Heart right ventricle (tissue), 16 donors: Measurements from ENCODE around the gene SLC25A20. TPM values are rescaled to one million over a fixed set of nuclear protein-coding genes. Genes with fewer than 3 reads are reported as not detected.

Source experiments
- ATAC-seq, 8 donors: fragments of 200-7000 bp; cut with Tn5 transposase; one replicate each; pipeline ENCODE4 v1.9.1; 2020; ENCODE audit warnings: mild to moderate bottlenecking in 8 of 8, moderate library complexity in 8 of 8, moderate number of reproducible peaks in 1 of 8
- DNase-seq, 2 donors: peaks; one replicate each; pipeline ENCODE4 v3.0.0-alpha.2; 2020
- H3K27ac ChIP-seq, 10 donors: fragments of 200-600 bp; sonication (generic) in 2 of 10; one replicate each; pipeline versions ENCODE4 v1.5.0 to v1.8.0; 2020 to 2022; ENCODE audit warnings: mild to moderate bottlenecking in 3 of 10
- H3K27me3 ChIP-seq, 7 donors: fragments of 200-600 bp; one replicate each; pipeline ENCODE4 v1.8.0; 2021 to 2022; ENCODE audit warnings: mild to moderate bottlenecking in 2 of 7
- H3K36me3 ChIP-seq, 9 donors: fragments of 200-600 bp; sonication (generic) in 1 of 9; one replicate each; pipeline versions ENCODE4 v1.5.0 to v1.8.0; 2020 to 2022; ENCODE audit warnings: mild to moderate bottlenecking in 2 of 9
- H3K4me1 ChIP-seq, 9 donors: fragments of 200-600 bp; sonication (generic) in 1 of 9; one replicate each; pipeline versions ENCODE4 v1.5.0 to v1.8.0; 2020 to 2022; ENCODE audit warnings: mild to moderate bottlenecking in 4 of 9
- H3K4me3 ChIP-seq, 10 donors: fragments of 200-600 bp; sonication (generic) in 2 of 10; one replicate each; pipeline versions ENCODE4 v1.5.0 to v1.8.0; 2020 to 2022; ENCODE audit warnings: mild to moderate bottlenecking in 7 of 10, moderate library complexity in 2 of 10
- H3K9me3 ChIP-seq, 11 donors: fragments of 200-600 bp in 10 of 11; sonication (generic) in 2 of 11; one replicate each; pipeline versions ENCODE4 v1.5.0 to v1.8.0; 2013 to 2022; ENCODE audit warnings: mild to moderate bottlenecking in 2 of 11, control low read depth in 1 of 11, moderate library complexity in 1 of 11
- WGBS, 2 donors: extraction: QIAGEN DNeasy Blood & Tissue Kit; methylation state at CpG; one replicate each; pipeline ENCODE4 v1.1.7; 2013; ENCODE audit warnings: inconsistent platforms in 1 of 2; 5-methylcytosine and 5-hydroxymethylcytosine counted together
- intact Hi-C, 10 donors: fragments of 100-400 bp; cut with DNase I; formaldehyde crosslinking; loops; one replicate each; pipeline versions ENCODE4 v1.11.1 to v1.14.2; 2022
- polyA plus RNA-seq, 2 donors: library from polyadenylated mRNA; stranded (reverse); fragments of 200-250 nt; gene quantifications; one replicate each; pipeline ENCODE4 v1.2.3, GENCODE V29; 2013
- total RNA-seq, 10 donors: library from RNA; stranded (reverse); fragmentation: NEBNext Ultra II Directional in 3 of 10; extraction: Animal tissue kit (Norgen Biotek cat#: 25700) in 3 of 10; gene quantifications; one replicate each; pipeline versions ENCODE4 v1.2.1 to v1.2.4, GENCODE V29; 2021 to 2023
- TF ChIP-seq, protein P1 (sequence below), 9 donors: fragments of 200-600 bp; sonication (generic) in 2 of 9; IDR thresholded peaks; one replicate each; pipeline versions ENCODE4 v1.5.0 to v1.8.0; 2021 to 2022; ENCODE audit warnings: antibody characterized with exemption in 9 of 9, mild to moderate bottlenecking in 5 of 9, moderate library complexity in 1 of 9
- donor health status: Arrhythmogenic right ventricular cardiomyopathy.
- donor health status: ischemic (EF 13 %, LVEDD 7.1; RV severe dilation, severe dysfunction).
- donor health status: healthy with polysubstance abuse.
- donor health status: DM: no; HTN: yes; CAD: no.
- donor health status: DM: no; HTN: no; CAD: no.
- donor health status: ischemic (EF 25% LVEDD 6.9; RV normal size, moderate dysfunction).
- donor health status: ischemic (EF 25% LVEDD 5.7; RV mildly dilated, moderate dysfunction).
- donor health status: healthy.
- donor health status: DM: yes; HTN: yes; CAD: no.
- donor health status: Ischemic cardiomyopathy.
- donor health status: ischemic (EF 35%, LVEDD 5.7; RV mildly dilated, moderate dysfunction).
- donor health status: nonischemic (EF 11% LVEDD 7.7; RV severe dilation, severe dysfunction).
- donor health status: DM: yes; HTN: yes; CAD: no.
- donor health status: PGD.
- donor health status: ischemic (EF 29% LVEDD 5.4; RV normal size, mild dysfunction).
- donor health status: nonischemic (EF 23%, LVEDD 6.1; RV moderate dilation, normal function).

The SLC25A20 gene
- total and polyA plus RNA-seq, 12 donors = 36.7 to 129 (median 70.8) TPM

- peak in 1 of 8 donors; percentile 22 for ATAC-seq
- Histone ChIP-seq H3K27ac (no peak overlapping the region), H3K9me3 (no peaks in the 10 kb centered on the region), H3K36me3 (peaks cover 0 to 79% (median 25%) of the 10 kb centered on the region in 9 donors), H3K4me1 (no peaks in the 10 kb centered on the region), H3K4me3 (no peak overlapping the region), H3K27me3 (no peaks in the 10 kb centered on the region)
- 81 to 82% methylated on average over 2 of the region's 2 CpGs for WGBS, 2 donors
- TF ChIP-seq, protein P1, sequence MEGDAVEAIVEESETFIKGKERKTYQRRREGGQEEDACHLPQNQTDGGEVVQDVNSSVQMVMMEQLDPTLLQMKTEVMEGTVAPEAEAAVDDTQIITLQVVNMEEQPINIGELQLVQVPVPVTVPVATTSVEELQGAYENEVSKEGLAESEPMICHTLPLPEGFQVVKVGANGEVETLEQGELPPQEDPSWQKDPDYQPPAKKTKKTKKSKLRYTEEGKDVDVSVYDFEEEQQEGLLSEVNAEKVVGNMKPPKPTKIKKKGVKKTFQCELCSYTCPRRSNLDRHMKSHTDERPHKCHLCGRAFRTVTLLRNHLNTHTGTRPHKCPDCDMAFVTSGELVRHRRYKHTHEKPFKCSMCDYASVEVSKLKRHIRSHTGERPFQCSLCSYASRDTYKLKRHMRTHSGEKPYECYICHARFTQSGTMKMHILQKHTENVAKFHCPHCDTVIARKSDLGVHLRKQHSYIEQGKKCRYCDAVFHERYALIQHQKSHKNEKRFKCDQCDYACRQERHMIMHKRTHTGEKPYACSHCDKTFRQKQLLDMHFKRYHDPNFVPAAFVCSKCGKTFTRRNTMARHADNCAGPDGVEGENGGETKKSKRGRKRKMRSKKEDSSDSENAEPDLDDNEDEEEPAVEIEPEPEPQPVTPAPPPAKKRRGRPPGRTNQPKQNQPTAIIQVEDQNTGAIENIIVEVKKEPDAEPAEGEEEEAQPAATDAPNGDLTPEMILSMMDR (IDR thresholded peaks at IDR 0.05) = no peak
- intact Hi-C loops = no loop called here
- DNase-seq = no peak
Observed at GRCh38 chr3:48858709-48859108, 40.0 kb downstream of the SLC25A20 start.

DNA sequence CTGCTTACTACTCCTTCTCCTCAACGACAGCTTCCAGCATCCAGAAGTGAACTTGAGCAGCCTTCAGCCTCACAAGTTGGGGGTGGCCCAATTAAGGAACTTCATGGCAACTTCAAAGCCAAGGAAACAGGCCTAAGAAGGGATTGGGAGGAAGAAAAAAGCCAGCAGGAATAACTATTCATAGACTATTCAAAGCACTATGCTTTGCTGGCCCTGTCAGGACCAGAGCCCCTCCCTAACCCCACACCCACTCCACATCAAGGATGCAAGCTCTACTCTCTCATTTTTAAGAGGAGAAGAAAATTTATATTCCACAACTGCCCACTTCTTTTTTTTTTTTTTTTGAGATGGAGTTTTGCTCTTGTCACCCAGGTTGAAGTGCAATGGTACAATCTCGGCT is 41.0 kb downstream of the SLC25A20 start:
- intact Hi-C loops = no loop called here
- H3K27ac ChIP-seq = no peak overlapping the region

GRCh38 chr3:48856469-48856868 is 42.2 kb downstream of the SLC25A20 start:
- DNase-seq = no peak
- no peak for ATAC-seq
- Histone ChIP-seq H3K4me3 (no peak overlapping the region), H3K27me3 (no peaks in the 10 kb centered on the region), H3K36me3 (peaks cover 0 to 64% (median 15%) of the 10 kb centered on the region in 9 donors), H3K4me1 (no peaks in the 10 kb centered on the region), H3K27ac (no peak overlapping the region), H3K9me3 (no peaks in the 10 kb centered on the region)
- TF ChIP-seq, protein P1 (IDR thresholded peaks at IDR 0.05) = no peak
- 61 to 65% methylated on average over 4 of the region's 4 CpGs for WGBS, 2 donors
- intact Hi-C loops = no loop called here

More for the DNA sequence above, 41.0 kb downstream of the SLC25A20 start:
- H3K9me3 ChIP-seq = no peaks in the 10 kb centered on the region
- TF ChIP-seq, protein P1 (IDR thresholded peaks at IDR 0.05) = no peak
- 78 to 83% methylated on average over 2 of the region's 2 CpGs for WGBS, 2 donors
- H3K4me3 ChIP-seq = no peak overlapping the region
- ATAC-seq = no peak
- no peaks in the 10 kb centered on the region for H3K4me1 ChIP-seq
- no peaks in the 10 kb centered on the region for H3K27me3 ChIP-seq
- DNase-seq = no peak
- H3K36me3 ChIP-seq = peaks cover 0 to 75% (median 25%) of the 10 kb centered on the region in 9 donors

GRCh38 chr3:48855681-48856447 is 42.8 kb downstream of the SLC25A20 start:
- Histone ChIP-seq H3K4me1 (no peaks in the 10 kb centered on the region), H3K27ac (no peak overlapping the region), H3K4me3 (no peak overlapping the region), H3K27me3 (no peaks in the 10 kb centered on the region), H3K9me3 (no peaks in the 10 kb centered on the region), H3K36me3 (peaks cover 0 to 58% (median 11%) of the 10 kb centered on the region in 9 donors)
- TF ChIP-seq, protein P1 (IDR thresholded peaks at IDR 0.05) = no peak
- intact Hi-C loops = no loop called here
- no peak for ATAC-seq
- DNase-seq = no peak
- 80 to 87% methylated on average over 9 of the region's 9 CpGs for WGBS, 2 donors
